Measurements from ENCODE around the gene MTG2. TPM values are rescaled to one million over a fixed set of nuclear protein-coding genes. Genes with fewer than 3 reads are reported as not detected.

MTG2 gene
- total and polyA plus RNA-seq, 2 of the 13 experiments (the other 11 are each of a cell fraction or from before 2014, with no cell fraction given): 20.4 to 37.8 TPM

- TF ChIP-seq CBFB (CRISPR knock-in tag; IDR thresholded peaks at IDR 0.05) (no peak), ZNF772 (CRISPR knock-in tag; IDR thresholded peaks at IDR 0.05) (0 out of 2 replicates have a peak, but pooled peaks have one; percentile 27), ZNF709 (CRISPR knock-in tag; IDR thresholded peaks at IDR 0.05) (no peak), ZNF781 (CRISPR knock-in tag; IDR thresholded peaks at IDR 0.05; ENCODE audit: borderline replicate concordance, not compliant biosample characterization) (no peak), CREB3 (CRISPR knock-in tag; IDR thresholded peaks at IDR 0.05) (0 out of 2 replicates have a peak, but pooled peaks have one; percentile 8), ZNF777 (CRISPR knock-in tag; IDR thresholded peaks at IDR 0.05) (no peak), MAFK (conservative IDR thresholded peaks at IDR 0.05 in 1 of 2, IDR thresholded peaks at IDR 0.05 in 1 of 2; ENCODE audit: low read length in 2 of 2) (peak; percentile 45 to 63; a peak in 3 of 4 replicates), EEA1 (CRISPR knock-in tag; IDR thresholded peaks at IDR 0.05; ENCODE audit: borderline replicate concordance) (no peak), ZNF740 (CRISPR knock-in tag; IDR thresholded peaks at IDR 0.05) (peak; percentile 25; the same call in 1 of the 2 replicates), SATB2 (CRISPR knock-in tag; IDR thresholded peaks at IDR 0.05) (no peak), ZNF383 (CRISPR knock-in tag; IDR thresholded peaks at IDR 0.05; ENCODE audit: borderline replicate concordance) (no peak), MAFF (IDR thresholded peaks at IDR 0.05; ENCODE audit: low read depth, low read length) (0 out of 2 replicates have a peak, but pooled peaks have one; percentile 15), ZNF75D (CRISPR knock-in tag; IDR thresholded peaks at IDR 0.05; ENCODE audit: borderline replicate concordance) (no peak), REL (CRISPR knock-in tag; conservative IDR thresholded peaks at IDR 0.05) (no peak), ATF4 (CRISPR knock-in tag; IDR thresholded peaks at IDR 0.05) (no peak), ZNF562 (CRISPR knock-in tag; IDR thresholded peaks at IDR 0.05; ENCODE audit: borderline replicate concordance) (no peak), TSC22D2 (CRISPR knock-in tag; IDR thresholded peaks at IDR 0.05; ENCODE audit: borderline replicate concordance) (no peak), NCOA2 (CRISPR knock-in tag; IDR thresholded peaks at IDR 0.05) (no peak), JARID2 (CRISPR knock-in tag; IDR thresholded peaks at IDR 0.05; ENCODE audit: insufficient replicate concordance) (no peak), FOXP4 (CRISPR knock-in tag; IDR thresholded peaks at IDR 0.05) (no peak), TFAP4 (IDR thresholded peaks at IDR 0.05; ENCODE audit: borderline replicate concordance, low read depth) (no peak), ZNF850 (CRISPR knock-in tag; conservative IDR thresholded peaks at IDR 0.05) (no peak), ZNF446 (CRISPR knock-in tag; IDR thresholded peaks at IDR 0.05) (no peak), ZSCAN30 (CRISPR knock-in tag; IDR thresholded peaks at IDR 0.05) (no peak), ELF1 (CRISPR knock-in tag; IDR thresholded peaks at IDR 0.05) (no peak), HOXA9 (CRISPR knock-in tag; IDR thresholded peaks at IDR 0.05; ENCODE audit: borderline replicate concordance) (no peak)
Observed at GRCh38 chr20:62183426-62184142, 756 bp downstream of the MTG2 start (continued).

Data from HepG2 (cell line).